CD4-positive, alpha-beta T cell treated with Interleukin-15 for 1 hour (primary cell): Measurements from ENCODE around the gene TCP11L2.
A peak's percentile ranks its signal among the peaks of the same experiment; 100 is the strongest.

Experiments used
- DNase-seq: peaks from one replicate; pipeline ENCODE4 v3.0.0-alpha.2; 2020

Gene TCP11L2

DNA sequence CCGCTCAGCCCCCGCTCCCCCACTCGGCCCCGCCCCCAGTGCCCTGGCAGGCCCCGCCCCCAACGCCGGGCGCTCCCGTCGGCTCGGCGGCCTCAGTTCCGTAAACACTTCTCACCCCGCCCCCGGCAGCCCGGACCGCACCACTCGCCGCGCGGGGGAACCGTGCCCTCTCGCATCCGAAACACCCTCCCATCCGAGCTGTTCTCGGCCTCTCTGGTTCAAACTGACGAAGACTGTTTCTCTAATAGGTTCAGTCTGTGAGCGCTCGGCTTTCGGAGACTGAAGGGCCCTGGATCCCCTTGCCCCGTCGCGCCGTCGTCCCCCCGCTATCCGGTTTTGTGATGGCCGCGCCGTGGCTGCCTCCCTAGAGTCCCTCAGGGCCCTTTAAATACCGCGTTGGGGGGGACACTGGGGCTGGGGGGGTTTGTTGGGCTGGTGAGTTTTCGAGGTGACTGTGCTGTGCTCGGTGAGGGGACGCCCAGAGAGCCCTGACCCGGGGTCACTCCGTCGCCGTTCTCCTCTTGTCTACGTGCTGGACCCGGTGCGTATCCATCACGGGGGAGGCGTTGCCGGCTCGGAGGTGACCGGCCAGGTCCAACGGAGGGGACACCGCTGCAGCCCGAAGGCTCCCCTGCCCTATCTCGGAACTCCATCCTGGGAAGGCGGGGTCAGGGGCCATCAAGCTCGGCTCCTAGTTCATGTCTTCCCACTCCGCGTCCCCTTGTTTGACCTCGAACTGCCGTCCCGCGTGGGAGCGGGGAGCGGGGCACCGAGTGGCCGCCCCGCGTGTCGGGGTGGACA is at the start of gene TCP11L2:
Gene TCP11L2 (plus strand): TSS at position 333 of the 801 bp plus-strand sequence. CDS start 8,343 bp downstream, outside the sequence.
- DNase-seq: peak; percentile 88

DNA sequence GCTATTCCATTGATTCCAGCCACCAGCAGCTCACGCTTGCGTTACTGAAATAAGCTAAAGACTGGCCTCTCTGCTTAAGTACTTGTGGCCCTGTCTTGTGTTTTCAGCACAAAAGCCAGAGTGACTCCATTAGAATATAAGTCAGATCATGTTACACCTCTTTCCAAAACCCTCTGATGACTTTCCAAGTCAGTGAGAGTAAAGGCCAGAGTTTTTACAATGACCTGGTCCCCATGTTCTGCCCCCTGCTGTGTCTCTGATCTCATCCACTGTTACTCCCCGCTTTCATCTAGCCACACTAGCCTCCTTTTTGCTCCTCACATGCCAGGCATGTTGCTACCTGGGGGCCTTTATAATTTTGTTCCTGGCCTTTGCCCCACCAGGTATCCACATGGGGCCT is 47.8 kb upstream of the TCP11L2 start:
- DNase-seq: no peak

DNA sequence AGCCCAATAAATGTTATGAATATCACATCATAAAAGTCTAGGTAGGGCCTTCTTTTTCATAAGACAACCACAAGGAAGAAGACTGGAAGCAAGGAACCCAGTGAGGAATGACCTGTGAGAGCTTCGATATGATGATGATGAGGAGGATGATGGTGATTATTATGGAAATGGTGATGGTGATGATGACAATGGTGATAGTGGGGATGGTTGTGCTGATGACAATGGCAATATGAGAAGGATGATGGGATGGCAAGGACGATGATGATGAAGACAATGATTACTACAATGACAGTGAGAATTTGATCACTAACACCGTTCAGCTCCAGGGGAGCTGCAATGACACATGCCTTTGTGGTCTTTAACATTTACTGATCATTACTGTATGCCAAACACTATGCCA is 47.0 kb upstream of the TCP11L2 start:
- no peak for DNase-seq

DNA sequence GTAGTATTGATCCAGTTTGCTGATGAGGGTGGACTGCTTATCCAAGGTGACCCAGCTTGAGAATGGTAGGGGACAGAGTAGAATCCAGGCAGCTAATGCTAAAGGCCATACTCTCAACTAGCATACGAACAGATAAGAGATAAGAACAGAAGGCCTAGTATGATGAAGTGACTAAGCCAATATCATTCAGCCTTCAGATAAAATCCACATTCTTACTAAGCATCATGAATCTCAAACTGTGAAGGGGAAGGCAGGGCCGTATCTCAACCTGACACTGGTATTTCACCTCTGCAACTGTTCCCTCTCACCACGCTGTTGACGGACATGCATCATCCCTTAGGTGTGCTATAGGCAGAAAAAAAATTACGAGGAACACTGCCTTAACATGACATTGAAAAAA is 46.6 kb upstream of the TCP11L2 start:
- no peak for DNase-seq

DNA sequence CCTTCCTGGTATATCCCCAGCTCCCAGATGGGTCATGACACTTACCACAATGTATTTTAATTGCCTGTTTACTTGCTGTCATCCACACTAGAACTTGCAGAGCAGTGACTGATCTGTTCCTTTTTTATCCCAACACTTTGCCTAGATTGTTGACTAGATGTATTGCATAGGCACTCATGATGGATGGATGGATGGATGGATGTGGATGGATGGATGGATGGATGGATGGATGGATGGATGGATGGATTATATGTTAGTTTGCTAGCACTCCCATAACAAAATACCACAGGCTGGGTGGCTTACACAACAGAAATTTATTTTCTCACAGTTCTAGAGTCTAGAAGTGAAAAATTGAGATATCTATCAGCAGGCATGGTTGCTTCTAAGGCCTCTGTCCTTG is 46.0 kb upstream of the TCP11L2 start:
- no peak for DNase-seq

DNA sequence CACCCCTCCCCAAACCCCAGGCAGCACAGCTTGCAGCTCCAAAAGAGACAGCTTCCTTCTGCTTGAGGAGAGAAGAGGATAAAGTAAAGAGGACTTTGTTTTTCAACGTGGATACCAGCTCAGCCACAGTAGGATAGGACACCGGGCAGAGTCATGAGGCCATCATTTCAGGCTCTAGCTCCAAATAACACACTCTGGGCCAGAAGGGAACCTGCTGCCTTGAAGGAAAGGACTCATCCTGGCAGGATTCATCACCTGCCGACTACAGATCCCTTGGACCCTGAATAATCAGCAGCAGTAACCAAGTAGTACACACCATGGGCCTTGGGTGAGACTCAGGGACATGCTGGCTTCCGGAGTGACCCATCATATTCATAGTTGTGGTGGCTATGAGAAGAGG is 44.3 kb upstream of the TCP11L2 start:
- no peak for DNase-seq

DNA sequence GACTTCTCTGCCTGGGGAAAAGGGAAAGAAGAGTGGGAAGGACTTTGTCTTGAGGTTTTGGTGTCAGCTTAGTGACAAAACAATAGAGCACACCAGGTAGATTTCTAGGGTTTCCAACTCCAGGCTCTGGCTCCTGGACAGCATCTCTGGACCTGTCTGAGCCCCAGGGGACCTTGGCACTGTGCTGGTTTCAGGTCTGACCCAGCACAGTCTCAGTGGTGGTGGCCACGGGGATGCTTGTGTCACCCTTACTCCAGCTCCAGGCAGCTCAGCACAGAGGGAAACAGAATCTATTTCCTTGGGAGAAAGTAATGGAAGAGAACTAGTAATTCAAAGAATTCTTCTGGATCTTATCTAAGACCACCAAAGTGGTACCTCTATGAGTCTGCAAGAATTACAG is 43.6 kb upstream of the TCP11L2 start:
- DNase-seq: no peak

DNA sequence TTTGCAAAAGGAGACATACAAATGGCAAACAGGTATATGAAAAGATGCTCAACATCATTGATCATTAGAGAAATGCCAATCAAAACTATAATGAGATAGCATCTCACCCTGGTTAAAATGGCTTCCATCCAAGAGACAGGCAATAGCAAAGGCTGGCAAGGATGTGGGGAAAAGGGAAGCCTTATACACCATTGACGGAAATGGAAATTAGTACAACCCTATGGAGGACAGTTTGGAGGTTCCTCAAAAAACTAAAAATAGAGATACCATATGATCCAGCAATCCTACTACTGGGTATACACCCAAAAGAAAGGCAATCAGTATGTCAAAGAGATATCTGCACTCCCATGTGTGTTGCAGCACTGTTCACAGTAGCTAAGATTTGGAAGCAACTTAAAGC is 37.4 kb upstream of the TCP11L2 start:
- DNase-seq: no peak

DNA sequence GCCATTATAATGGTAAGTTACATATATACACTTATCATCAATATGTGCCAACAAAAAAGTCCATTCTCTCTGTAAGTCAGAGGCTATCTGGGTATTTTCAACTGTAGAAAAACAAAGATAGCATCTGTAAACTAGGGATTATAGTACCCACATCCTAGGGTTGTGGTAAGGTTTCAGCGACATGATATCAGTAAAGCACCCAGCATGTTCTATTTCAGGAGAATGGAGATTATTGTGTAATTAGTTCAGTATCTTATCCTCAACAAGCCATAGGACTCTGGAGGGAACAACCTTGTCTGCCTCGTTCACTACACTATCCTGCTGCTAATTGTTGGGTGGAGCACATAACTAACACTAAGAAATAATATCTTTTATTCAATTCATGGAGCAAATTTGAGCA is 35.0 kb upstream of the TCP11L2 start:
- DNase-seq: no peak

DNA sequence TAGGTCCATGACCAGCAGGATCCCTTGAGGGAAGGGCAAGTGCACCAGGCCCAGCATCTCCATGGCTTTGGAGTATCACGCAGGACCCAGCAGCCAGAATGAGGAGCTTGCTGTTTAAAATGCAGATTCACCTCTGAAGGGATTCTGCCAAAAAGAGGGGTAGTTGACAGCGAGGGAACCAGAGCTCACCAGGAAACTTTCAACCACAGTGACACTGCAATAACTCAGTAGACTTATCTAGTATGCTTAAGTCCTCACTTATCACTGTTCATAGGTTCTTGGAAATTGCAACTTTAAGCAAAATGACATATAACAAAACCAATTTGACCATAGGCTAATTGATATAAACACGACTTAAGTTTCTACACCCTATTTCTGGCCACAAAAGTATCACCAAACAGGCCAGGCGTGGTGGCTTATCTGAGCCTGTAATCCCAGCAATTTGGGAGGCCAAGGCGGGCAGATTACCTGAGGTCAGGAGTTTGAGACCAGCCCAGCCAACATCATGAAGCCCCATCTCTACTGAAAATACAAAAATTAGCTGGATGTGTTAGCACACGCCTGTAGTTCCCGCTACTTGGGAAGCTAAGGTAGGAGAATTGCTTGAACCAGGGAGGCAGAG is 33.3 kb upstream of the TCP11L2 start:
- DNase-seq: no peak

DNA sequence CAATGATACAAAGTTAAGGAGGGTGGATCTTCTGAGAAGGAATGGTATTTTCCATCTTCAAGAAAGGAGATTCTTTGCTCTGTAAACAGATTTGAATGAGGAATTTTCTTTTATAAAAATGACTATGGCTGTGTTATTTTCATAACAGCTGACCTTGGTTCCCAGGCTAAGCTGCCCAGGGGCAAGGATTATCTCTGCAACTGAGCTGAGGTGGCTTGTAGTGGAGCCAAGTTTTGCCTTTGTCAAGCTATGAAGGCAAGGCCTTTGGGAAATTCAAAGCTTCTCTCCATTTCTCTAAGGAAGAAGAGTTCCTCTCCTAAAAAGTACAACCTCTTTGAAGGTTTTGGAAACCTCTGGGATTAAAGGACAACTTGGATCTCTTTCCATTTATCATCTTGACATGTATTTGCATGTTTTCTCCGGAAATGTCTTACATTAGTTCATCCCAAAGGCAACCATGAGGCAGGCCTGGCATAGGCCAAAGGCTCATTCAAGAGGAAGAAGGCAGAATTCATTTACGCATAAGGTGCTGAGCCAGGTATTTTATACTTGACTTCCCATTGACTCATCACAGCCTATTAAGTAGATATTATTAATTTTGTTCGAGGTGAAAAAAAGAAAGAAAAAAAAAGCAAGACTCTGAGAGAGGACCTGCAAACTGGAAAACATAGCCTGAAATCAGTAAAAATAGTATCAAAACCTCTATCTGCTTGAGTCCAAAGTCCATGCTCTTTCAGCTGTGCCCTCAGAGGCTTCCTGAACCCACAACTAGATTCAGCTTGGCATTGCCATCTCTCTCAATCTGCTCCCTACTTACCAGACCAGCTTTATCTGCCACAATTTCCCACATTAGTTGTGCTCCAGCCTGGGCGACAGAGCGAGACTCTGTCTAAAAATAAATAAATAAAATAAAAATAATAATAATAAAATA is 30.7 kb upstream of the TCP11L2 start:
- DNase-seq: no peak

DNA sequence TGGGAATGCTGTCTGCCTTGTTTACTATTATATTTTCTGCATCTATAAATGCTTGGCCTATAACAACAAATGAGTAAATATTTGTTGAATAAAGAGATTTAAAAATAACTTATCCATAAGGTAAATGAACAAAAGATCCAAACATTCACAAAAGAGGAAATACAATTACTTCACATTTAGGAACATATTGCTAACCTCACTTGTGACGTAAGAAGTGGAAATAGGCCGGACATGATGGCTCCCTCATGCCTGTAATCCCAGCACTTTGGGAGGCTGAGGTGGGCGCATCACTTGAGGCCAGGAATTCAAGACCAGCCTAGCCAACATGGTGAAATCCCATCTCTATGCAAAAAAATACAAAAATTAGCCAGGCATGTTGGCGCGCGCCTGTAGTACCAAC is 29.0 kb upstream of the TCP11L2 start:
- DNase-seq: no peak

DNA sequence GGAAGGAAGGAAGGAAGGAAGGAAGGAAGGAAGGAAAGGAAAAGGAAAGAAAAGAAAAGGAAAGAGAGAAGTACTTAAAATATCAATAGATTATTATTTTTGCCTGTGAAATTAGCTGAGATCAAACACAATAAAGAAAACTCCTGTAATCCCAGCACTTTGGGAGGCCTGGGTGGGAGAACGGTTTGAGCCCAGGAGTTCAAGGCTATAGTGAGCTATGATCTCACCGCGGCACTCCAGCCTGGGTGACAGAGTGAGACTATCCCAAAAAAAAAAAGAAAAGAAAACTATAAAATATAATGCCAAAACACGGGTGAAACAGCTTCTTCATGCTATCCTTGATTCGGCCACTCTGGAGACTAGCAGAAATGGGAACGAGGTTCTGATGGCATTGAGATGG is 28.5 kb upstream of the TCP11L2 start:
- DNase-seq: no peak

DNA sequence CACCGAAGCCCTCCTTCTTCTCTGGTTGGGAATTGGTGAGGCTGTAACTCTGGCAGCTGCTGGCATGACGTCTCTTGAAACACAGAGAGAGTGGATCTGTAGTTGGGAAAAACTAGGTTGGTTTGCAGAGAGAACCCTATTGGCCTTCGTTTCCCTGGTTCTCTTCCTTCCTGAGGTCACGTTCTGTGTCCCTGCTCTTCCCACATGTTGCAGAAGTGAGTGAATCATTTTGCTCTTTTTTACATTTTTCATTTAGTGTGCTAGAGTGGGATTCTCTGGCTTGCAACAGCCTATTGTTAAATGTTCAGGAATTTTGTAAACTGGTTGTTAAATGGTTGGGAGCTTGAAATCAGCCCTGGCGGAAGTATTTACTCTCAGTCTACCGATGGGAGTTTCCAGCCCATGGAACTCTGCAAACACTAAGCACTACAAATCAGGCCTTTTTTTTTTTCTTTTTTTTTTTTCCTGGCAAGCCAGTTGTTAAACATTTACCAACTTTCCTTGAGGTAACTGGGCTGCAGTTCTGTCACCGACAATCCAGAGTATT is 27.9 kb upstream of the TCP11L2 start:
- no peak for DNase-seq

DNA sequence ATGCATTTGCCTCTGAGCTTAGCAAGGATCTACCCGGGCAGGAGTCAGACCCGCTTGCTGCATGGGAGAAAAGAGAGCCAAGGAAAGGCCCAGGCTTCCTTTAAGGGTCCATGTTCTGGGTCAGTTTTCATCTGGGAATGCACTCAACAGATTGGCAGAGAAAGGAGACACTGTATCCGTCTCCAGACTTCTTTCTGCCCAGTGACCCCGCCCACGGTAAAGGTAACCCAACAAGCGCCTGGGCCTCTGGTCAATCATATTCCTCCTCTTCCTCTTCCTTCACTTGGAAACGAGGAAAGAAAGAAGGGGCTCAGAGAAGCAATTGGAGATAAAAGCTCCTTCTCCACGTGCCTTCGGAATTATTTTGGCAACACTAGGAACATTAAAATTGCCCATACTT is 27.1 kb upstream of the TCP11L2 start:
- no peak for DNase-seq

DNA sequence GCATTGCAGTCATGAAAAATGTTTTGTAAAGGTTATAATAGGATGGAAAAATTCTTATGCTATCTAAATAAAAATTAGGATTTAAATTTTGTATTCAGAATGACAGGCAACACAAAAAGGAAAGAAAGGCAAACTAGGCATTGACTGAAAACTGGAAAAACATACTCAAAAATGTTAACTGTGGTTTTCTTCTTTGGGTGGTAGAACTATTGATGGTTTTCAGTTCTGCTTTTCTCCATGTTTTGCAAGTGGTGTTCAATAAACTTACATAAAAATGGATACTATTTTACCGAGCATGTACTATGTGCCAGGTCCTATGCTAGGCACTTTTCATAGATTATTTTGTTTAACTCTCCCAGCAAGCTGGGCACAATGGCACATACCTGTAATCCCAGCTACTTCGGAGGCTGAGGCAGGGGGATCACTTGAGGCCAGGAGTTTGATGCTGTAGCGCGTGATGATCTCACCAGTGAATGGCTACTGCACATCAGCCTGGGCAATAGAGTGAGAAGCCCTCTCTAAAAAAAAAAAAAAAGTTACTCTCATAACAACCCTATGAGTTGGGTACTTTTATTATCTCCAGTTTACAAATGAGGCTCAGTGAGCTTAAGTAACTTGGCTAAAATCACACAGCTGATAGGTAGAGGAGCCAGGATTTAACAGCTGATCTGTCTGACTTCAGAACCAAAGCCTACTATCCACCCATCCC is 26.3 kb upstream of the TCP11L2 start:
- no peak for DNase-seq

DNA sequence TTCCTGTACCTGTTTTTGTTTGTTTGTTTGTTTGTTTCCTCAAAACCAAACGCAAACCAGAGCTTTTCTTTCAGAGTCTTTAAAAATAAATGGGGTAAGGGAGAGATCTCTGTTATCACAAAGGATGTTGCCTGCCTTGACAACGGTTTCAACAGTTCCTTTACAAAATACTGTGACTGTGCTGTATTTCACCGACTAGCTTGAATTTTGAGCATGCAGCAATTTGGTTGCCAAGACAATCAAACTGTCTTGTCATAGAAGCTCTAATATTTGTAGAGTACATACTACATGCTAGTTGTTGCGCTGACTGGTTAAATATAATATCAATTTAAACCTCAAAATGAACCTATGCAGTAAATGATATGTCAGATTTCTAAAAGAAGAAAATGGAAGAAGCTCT is 22.4 kb upstream of the TCP11L2 start:
- DNase-seq: no peak

DNA sequence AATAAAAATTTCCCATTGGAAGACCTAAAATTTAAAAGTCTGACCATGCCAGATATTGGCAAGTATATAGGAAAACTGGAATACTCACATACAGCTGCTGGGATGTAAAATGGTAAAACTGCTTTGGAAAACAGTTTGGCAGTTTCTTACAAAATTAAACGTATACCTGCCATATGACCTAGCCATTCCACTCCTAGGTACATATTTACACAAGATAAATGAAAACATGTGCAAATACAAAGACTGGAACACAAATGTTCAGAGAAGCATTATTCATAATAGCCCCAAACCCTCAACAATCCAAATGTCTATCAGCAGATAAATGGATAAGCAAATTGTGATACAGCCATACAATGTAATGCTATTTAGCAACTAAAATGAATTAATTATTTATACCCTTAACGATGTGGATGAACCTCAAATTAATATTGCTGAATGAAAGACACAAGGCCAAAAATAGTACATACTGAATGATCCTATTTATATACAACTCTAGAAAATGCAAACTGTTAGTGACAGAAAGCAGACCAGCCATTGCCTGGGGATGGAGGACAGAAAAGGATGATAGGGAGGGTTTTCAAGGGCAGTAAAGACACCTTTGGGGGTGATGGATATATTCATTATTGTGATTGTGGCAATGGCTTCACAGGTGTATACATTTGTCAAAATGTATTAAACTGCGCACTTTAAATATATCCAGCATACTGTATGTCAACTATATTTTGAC is 21.3 kb upstream of the TCP11L2 start:
- DNase-seq: no peak

DNA sequence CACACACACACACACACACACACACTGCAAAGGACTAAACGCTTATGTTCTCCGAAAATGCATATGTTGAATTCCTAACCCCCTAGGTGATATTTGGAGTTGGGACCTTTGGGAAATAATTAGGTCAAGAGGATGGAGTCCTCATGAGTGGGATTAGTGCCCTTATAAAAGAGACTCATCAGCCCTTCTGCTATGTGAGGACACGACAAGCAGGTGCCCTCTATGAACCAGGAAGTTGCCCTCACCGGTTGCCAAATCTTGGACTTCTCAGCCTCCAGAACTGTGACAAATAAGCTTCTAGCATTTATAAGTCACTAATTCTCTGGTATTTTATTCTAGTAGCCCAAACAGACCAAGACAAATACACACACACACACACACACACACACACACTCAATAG is 20.7 kb upstream of the TCP11L2 start:
- peak; percentile 38 for DNase-seq

DNA sequence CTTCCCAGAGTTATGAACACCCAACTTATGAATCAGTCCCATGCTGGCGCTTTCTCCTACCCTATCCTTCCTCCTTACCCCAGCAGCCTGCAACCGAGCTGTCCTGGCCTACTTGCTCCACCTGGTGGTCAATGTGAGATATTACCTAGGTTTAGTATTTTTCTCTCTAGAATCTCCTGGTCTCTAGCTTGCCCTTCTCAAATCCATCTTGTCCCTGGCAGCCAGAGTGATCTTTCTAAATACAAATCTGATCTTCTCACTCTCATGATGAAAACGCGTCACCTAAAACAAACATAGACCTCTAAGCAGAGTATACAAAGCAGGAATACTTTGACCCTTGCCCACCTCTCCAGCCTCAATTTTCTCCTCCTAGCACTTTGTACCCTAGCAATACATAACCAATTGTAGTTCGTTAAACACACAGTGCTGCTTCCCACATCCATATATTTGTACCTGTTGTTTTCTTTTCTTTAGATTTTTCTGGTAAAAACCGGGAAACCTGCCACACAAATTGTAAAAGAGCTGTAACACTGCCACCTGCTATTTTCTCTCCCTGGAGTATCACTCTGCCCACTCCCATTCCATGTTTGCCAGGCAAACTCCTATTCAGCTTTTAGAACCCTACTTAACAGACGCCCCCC is 20.0 kb upstream of the TCP11L2 start:
- DNase-seq: peak; percentile 66

DNA sequence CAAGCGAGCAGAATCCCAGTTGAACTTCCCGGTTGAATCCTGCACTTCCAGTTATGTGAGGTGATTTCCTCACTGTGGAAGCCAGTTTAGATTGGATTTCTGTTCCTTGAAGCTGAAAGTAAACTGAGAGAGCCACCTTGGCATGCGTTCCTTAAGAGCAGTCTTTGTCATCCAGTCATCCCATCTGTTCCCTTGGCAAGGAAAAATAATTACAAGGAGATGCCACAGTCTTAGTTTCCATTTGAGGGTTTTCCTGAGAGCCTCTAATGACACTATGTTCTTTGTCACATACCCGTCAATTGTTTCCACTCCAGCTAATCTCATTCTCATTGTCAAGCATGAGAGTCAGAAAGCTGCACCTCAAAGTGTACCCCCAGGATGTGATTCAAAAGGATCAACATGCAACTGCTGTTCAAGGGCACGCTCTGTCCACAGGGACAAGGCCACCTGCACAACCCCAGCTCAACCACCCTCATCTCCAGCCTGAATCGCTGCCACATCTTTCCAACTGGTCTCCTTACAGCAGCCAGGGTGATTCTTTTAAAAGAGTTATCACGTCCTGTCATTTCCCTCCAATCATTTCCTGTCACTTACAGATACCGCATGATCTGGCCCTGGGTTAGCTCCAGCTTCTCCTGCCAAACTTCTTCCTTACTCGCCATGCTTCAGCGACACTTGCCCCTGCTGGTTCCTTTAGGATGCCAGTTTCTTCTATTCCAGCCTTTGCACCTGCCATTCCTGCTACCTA is 18.0 kb upstream of the TCP11L2 start:
- DNase-seq: no peak
